NCI-H446 treated with DMSO at 0.1 percent for 48 hours (cell line): ENCODE data around the gene VGLL2.
"Not testable (repeated sequence)": the region's sequence is repeated elsewhere in the genome, so short reads cannot be mapped to it uniquely, and the experiment has no call there.

Source experiments
- DNase-seq: peaks from one replicate; lab custom pipeline; 2025; lab: John Stamatoyannopoulos, UW

The VGLL2 gene

GRCh38 chr6:117265410-117266256 is at the start of gene VGLL2:
Gene VGLL2, plus strand, starts transcription at chr6:117265558. Its CDS starts 206 bp downstream, at chr6:117265764.
- DNase-seq, result no peak

GRCh38 chr6:117222861-117223260 is 42.5 kb upstream of the VGLL2 start:
- no peak for DNase-seq

GRCh38 chr6:117226778-117227177 is 38.6 kb upstream of the VGLL2 start:
- no peak for DNase-seq

- DNase-seq, result no peak
Observed at GRCh38 chr6:117227245-117227962, 38.0 kb upstream of the VGLL2 start.

GRCh38 chr6:117228202-117228601 is 37.2 kb upstream of the VGLL2 start:
- DNase-seq, result no peak

- DNase-seq, result no peak
Observed at GRCh38 chr6:117229870-117230269, 35.5 kb upstream of the VGLL2 start.

- DNase-seq, result no peak
Observed at GRCh38 chr6:117231466-117231865, 33.9 kb upstream of the VGLL2 start.

GRCh38 chr6:117232196-117232595 is 33.2 kb upstream of the VGLL2 start:
- DNase-seq, result no peak

GRCh38 chr6:117233145-117233544 is 32.2 kb upstream of the VGLL2 start:
- DNase-seq, result no peak

- no peak for DNase-seq
Observed at GRCh38 chr6:117237561-117237960, 27.8 kb upstream of the VGLL2 start.

GRCh38 chr6:117244571-117244970 is 20.8 kb upstream of the VGLL2 start:
- not testable (repeated sequence) for DNase-seq

GRCh38 chr6:117244979-117245378 is 20.4 kb upstream of the VGLL2 start:
- DNase-seq, result not testable (repeated sequence)

GRCh38 chr6:117253785-117254184 is 11.6 kb upstream of the VGLL2 start:
- DNase-seq, result no peak

GRCh38 chr6:117262799-117263198 is 2.6 kb upstream of the VGLL2 start:
- DNase-seq, result no peak

- DNase-seq, result no peak
Observed at GRCh38 chr6:117263353-117263927, 1.9 kb upstream of the VGLL2 start.

GRCh38 chr6:117264369-117264691 is 1.0 kb upstream of the VGLL2 start:
- no peak for DNase-seq

GRCh38 chr6:117264692-117265409 is 507 bp upstream of the VGLL2 start:
- DNase-seq, result no peak

GRCh38 chr6:117266257-117267053 is 1.1 kb downstream of the VGLL2 start:
- DNase-seq, result no peak

- no peak for DNase-seq
Observed at GRCh38 chr6:117267054-117267347, 1.6 kb downstream of the VGLL2 start.

GRCh38 chr6:117267766-117268534 is 2.6 kb downstream of the VGLL2 start:
- DNase-seq, result no peak

- DNase-seq, result no peak
Observed at GRCh38 chr6:117268924-117269323, 3.6 kb downstream of the VGLL2 start.
